Fibroblast of mammary gland (primary cell): ENCODE data around the gene OR13C2.
"Not testable (repeated sequence)": the region's sequence is repeated elsewhere in the genome, so short reads cannot be mapped to it uniquely, and the experiment has no call there.

Source experiments
- DNase-seq: peaks from one replicate; pipeline ENCODE4 v3.0.0-alpha.2; 2010; ENCODE audit warnings: low read depth
- H3K4me3 ChIP-seq: 2 replicates; pipeline ENCODE4 v1.5.1; 2011; ENCODE audit warnings: low read depth, mild to moderate bottlenecking, low read length, moderate library complexity; ENCODE audit not compliant: control insufficient read depth
- CTCF ChIP-seq: conservative IDR thresholded peaks from 2 replicates; pipeline ENCODE4 v1.5.1; 2011; ENCODE audit warnings: low read depth, low read length, inconsistent platforms; ENCODE audit not compliant: control insufficient read depth, insufficient read depth

OR13C2 gene, protein sequence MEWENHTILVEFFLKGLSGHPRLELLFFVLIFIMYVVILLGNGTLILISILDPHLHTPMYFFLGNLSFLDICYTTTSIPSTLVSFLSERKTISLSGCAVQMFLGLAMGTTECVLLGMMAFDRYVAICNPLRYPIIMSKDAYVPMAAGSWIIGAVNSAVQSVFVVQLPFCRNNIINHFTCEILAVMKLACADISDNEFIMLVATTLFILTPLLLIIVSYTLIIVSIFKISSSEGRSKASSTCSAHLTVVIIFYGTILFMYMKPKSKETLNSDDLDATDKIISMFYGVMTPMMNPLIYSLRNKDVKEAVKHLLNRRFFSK

GRCh38 chr9:104605527-104605926 lies at the start of gene OR13C2:
TSS of gene OR13C2 (minus strand) at chr9:104605627. CDS start at chr9:104605627, 0 bp downstream.
- not testable (repeated sequence) for H3K4me3 ChIP-seq, DNase-seq

GRCh38 chr9:104635456-104635855 lies 30.0 kb upstream of the OR13C2 start:
- no peak overlapping the region for H3K4me3 ChIP-seq
- no peak for TF ChIP-seq CTCF
- peak; percentile 17 for DNase-seq

- no peak for DNase-seq
- no peak overlapping the region for H3K4me3 ChIP-seq
- TF ChIP-seq CTCF: no peak
Measured at GRCh38 chr9:104633976-104634520, 28.6 kb upstream of the OR13C2 start.

GRCh38 chr9:104625964-104626363 lies 20.5 kb upstream of the OR13C2 start:
- DNase-seq, H3K4me3 ChIP-seq: not testable (repeated sequence)

DNA sequence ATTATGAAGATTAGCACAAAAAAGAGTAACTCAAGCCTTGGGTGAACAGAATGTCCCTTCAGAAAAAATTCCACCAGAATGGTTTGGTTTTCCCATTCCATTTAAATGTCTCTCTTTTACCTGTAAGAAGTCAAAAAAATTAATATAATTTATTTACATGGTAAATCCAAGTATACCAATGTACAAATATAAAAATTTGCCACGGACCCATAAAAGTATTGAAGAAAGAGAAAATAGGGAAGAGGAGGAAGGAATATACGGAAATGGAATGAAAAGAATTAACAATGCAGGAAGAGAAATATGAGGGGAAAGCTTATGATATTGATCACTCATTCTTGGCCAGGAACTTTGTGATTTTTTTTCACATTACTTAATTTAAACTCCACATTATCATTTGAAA lies 12.7 kb upstream of the OR13C2 start, which contains the start of gene OR13C9:
TSS of gene OR13C9 (minus strand) at position 101 of the 400 bp plus-strand sequence. CDS start at position 101, 0 bp downstream.
- DNase-seq: no peak
- TF ChIP-seq CTCF: no peak
- no peak within 1 kb of the TSS for H3K4me3 ChIP-seq

- no peak overlapping the region for H3K4me3 ChIP-seq
- no peak for DNase-seq
- TF ChIP-seq CTCF: no peak
Measured at GRCh38 chr9:104617418-104617817, 12.0 kb upstream of the OR13C2 start.

- no peak overlapping the region for H3K4me3 ChIP-seq
- no peak for DNase-seq
- no peak for TF ChIP-seq CTCF
Measured at GRCh38 chr9:104611213-104611612, 5.8 kb upstream of the OR13C2 start.
